CD8-positive, alpha-beta memory T cell (primary cell): ENCODE data around the gene RALB. TPM values are rescaled to one million over a fixed set of nuclear protein-coding genes. Genes with fewer than 3 reads are reported as not detected.

Experiments used
- CTCF ChIA-PET: fragments of 350-600 bp; sonication (Branson Sonifier 250); formaldehyde crosslinking; loops from one replicate; lab custom pipeline; 2021; ENCODE audit warnings: antibody characterized with exemption; lab: Charles Lee
- POLR2A ChIA-PET: fragments of 350-600 bp; sonication (Branson Sonifier 250); formaldehyde crosslinking; loops from one replicate; lab custom pipeline; 2021; ENCODE audit warnings: antibody characterized with exemption; lab: Charles Lee
- DNase-seq, 5 donors: peaks; one replicate each; pipeline versions ENCODE4 v3.0.0 to v3.0.0-alpha.2; 2020 to 2022; ENCODE audit warnings: mixed read lengths in 1 of 5
- H3K27ac ChIP-seq: one replicate; pipeline ENCODE4 v1.7.0; 2013; ENCODE audit warnings: low read depth, mild to moderate bottlenecking, low read length, moderate library complexity
- H3K27me3 ChIP-seq: 2 replicates; pipeline ENCODE4 v1.7.0; 2013; ENCODE audit warnings: low read length, mild to moderate bottlenecking; ENCODE audit not compliant: insufficient read depth, poor library complexity, severe bottlenecking
- H3K36me3 ChIP-seq: 2 replicates; pipeline ENCODE4 v1.7.0; 2013; ENCODE audit warnings: mild to moderate bottlenecking, low read length, moderate library complexity; ENCODE audit not compliant: insufficient read depth
- H3K4me1 ChIP-seq: 2 replicates; pipeline ENCODE4 v1.7.0; 2013; ENCODE audit warnings: mild to moderate bottlenecking, low read length, moderate library complexity; ENCODE audit not compliant: insufficient read depth
- H3K4me3 ChIP-seq: 2 replicates; pipeline ENCODE4 v1.7.0; 2013; ENCODE audit warnings: mild to moderate bottlenecking, low read length
- H3K9me3 ChIP-seq: 2 replicates; pipeline ENCODE4 v1.7.0; 2013; ENCODE audit warnings: mild to moderate bottlenecking, low read length
- H3K27ac Mint-ChIP-seq, 8 donors: one replicate each; pipeline ENCODE4 v1.8.0; 2020 to 2021; ENCODE audit warnings: mixed read lengths in 8 of 8, mild to moderate bottlenecking in 6 of 8, inconsistent platforms in 3 of 8, moderate library complexity in 3 of 8
- H3K27me3 Mint-ChIP-seq, 2 donors: one replicate each; pipeline ENCODE4 v1.8.0; 2020 to 2021; ENCODE audit warnings: mixed read lengths in 2 of 2, mild to moderate bottlenecking in 1 of 2, moderate library complexity in 1 of 2
- H3K36me3 Mint-ChIP-seq, 3 donors: one replicate each; pipeline ENCODE4 v1.8.0; 2020 to 2021; ENCODE audit warnings: mixed read lengths in 3 of 3, inconsistent platforms in 1 of 3, mild to moderate bottlenecking in 1 of 3
- H3K4me1 Mint-ChIP-seq, 3 donors: one replicate each; pipeline ENCODE4 v1.8.0; 2020 to 2021; ENCODE audit warnings: mixed read lengths in 3 of 3, inconsistent platforms in 1 of 3, mild to moderate bottlenecking in 1 of 3
- H3K4me3 Mint-ChIP-seq, 7 donors: one replicate each; pipeline ENCODE4 v1.8.0; 2020 to 2021; ENCODE audit warnings: mixed read lengths in 7 of 7, mild to moderate bottlenecking in 6 of 7, moderate library complexity in 4 of 7, inconsistent platforms in 2 of 7
- H3K9me3 Mint-ChIP-seq, 5 donors: one replicate each; pipeline ENCODE4 v1.8.0; 2020 to 2022; ENCODE audit warnings: mixed read lengths in 5 of 5, mild to moderate bottlenecking in 3 of 5, moderate library complexity in 2 of 5, inconsistent platforms in 1 of 5
- polyA plus RNA-seq: library from polyadenylated mRNA; unstranded; fragments of 300-500 nt; fragmentation: Illumina TruSeq; gene quantifications from one replicate; pipeline ENCODE4 v1.2.3, GENCODE V29; 2021
- total RNA-seq, 2 experiments: library from RNA; stranded (reverse); gene quantifications; one replicate each; pipeline ENCODE4 v1.2.3, GENCODE V29; 2021

RALB gene
- total and polyA plus RNA-seq, 3 experiments from 2014 or later: 32.5 to 39.6 (median 37.3) TPM

GRCh38 chr2:120294008-120294340 is 41.3 kb downstream of the RALB start:
- H3K4me1 ChIP-seq: peaks cover 4% of the 10 kb centered on the region
- H3K27me3 ChIP-seq: no peaks in the 10 kb centered on the region
- H3K27ac Mint-ChIP-seq: peak overlapping the region in 1 of 8 donors; percentile 17
- no peak overlapping the region for H3K4me3 Mint-ChIP-seq
- peaks cover 18 to 76% (median 45%) of the 10 kb centered on the region in 3 donors for H3K36me3 Mint-ChIP-seq
- no peaks in the 10 kb centered on the region for H3K27me3 Mint-ChIP-seq
- H3K27ac ChIP-seq: no peak overlapping the region
- H3K9me3 ChIP-seq: no peaks in the 10 kb centered on the region
- peaks cover 0 to 6% (median 0%) of the 10 kb centered on the region in 3 donors for H3K4me1 Mint-ChIP-seq
- no peak for DNase-seq
- POLR2A ChIA-PET: no interaction called here
- no peaks in the 10 kb centered on the region for H3K9me3 Mint-ChIP-seq
- no peak overlapping the region for H3K4me3 ChIP-seq
- peaks cover 5% of the 10 kb centered on the region for H3K36me3 ChIP-seq
- CTCF ChIA-PET: no interaction called here

GRCh38 chr2:120298173-120298835 is 45.7 kb downstream of the RALB start:
- no peaks in the 10 kb centered on the region for H3K27me3 Mint-ChIP-seq
- Histone ChIP-seq H3K36me3 (peaks cover under 1% of the 10 kb centered on the region), H3K4me3 (no peak overlapping the region), H3K27ac (no peak overlapping the region), H3K9me3 (no peaks in the 10 kb centered on the region), H3K4me1 (no peaks in the 10 kb centered on the region), H3K27me3 (no peaks in the 10 kb centered on the region)
- no peak overlapping the region for H3K4me3 Mint-ChIP-seq
- POLR2A ChIA-PET: interaction anchor here (0.7 kb wide), 1 partner anchor 14 kb away, joined by 3 read pairs; no protein-coding TSS in a partner anchor
- H3K36me3 Mint-ChIP-seq: peaks cover 13 to 58% (median 21%) of the 10 kb centered on the region in 3 donors
- peaks cover 3 to 8% (median 6%) of the 10 kb centered on the region in 3 donors for H3K4me1 Mint-ChIP-seq
- no peak overlapping the region for H3K27ac Mint-ChIP-seq
- no peaks in the 10 kb centered on the region for H3K9me3 Mint-ChIP-seq
- DNase-seq: no peak
- CTCF ChIA-PET: interaction anchor here (2.0 kb wide), 1 partner anchor 15 kb away, joined by 10 read pairs; no protein-coding TSS in a partner anchor

GRCh38 chr2:120299004-120299403 is 46.4 kb downstream of the RALB start:
- Histone ChIP-seq H3K27me3 (no peaks in the 10 kb centered on the region), H3K9me3 (no peaks in the 10 kb centered on the region), H3K36me3 (no peaks in the 10 kb centered on the region), H3K4me1 (no peaks in the 10 kb centered on the region), H3K27ac (no peak overlapping the region), H3K4me3 (no peak overlapping the region)
- Mint-ChIP-seq H3K36me3 (peaks cover 7 to 55% (median 15%) of the 10 kb centered on the region in 3 donors), H3K4me1 (peaks cover 3 to 8% (median 6%) of the 10 kb centered on the region in 3 donors), H3K27me3 (no peaks in the 10 kb centered on the region), H3K4me3 (no peak overlapping the region), H3K9me3 (no peaks in the 10 kb centered on the region), H3K27ac (no peak overlapping the region)
- ChIA-PET CTCF (no interaction called here), POLR2A (no interaction called here)
- no peak for DNase-seq

- Mint-ChIP-seq H3K4me3 (no peak overlapping the region), H3K27ac (no peak overlapping the region), H3K4me1 (peaks cover 3 to 8% (median 6%) of the 10 kb centered on the region in 3 donors), H3K27me3 (no peaks in the 10 kb centered on the region), H3K9me3 (no peaks in the 10 kb centered on the region), H3K36me3 (peaks cover 4 to 50% (median 11%) of the 10 kb centered on the region in 3 donors)
- Histone ChIP-seq H3K36me3 (no peaks in the 10 kb centered on the region), H3K9me3 (no peaks in the 10 kb centered on the region), H3K27ac (no peak overlapping the region), H3K27me3 (no peaks in the 10 kb centered on the region), H3K4me3 (no peak overlapping the region), H3K4me1 (no peaks in the 10 kb centered on the region)
- POLR2A ChIA-PET: no interaction called here
- CTCF ChIA-PET: no interaction called here
- DNase-seq: no peak
Measured at GRCh38 chr2:120299561-120299960, 46.9 kb downstream of the RALB start.

GRCh38 chr2:120300385-120300784 is 47.7 kb downstream of the RALB start:
- no peaks in the 10 kb centered on the region for H3K27me3 Mint-ChIP-seq
- Histone ChIP-seq H3K27ac (no peak overlapping the region), H3K4me1 (no peaks in the 10 kb centered on the region), H3K9me3 (no peaks in the 10 kb centered on the region), H3K4me3 (no peak overlapping the region), H3K27me3 (no peaks in the 10 kb centered on the region), H3K36me3 (no peaks in the 10 kb centered on the region)
- H3K4me1 Mint-ChIP-seq: peaks cover 3 to 8% (median 6%) of the 10 kb centered on the region in 3 donors
- CTCF ChIA-PET: interaction anchor here (1.3 kb wide), 1 partner anchor 13 kb away, joined by 7 read pairs; no protein-coding TSS in a partner anchor
- no peak overlapping the region for H3K4me3 Mint-ChIP-seq
- peaks cover 4 to 46% (median 11%) of the 10 kb centered on the region in 3 donors for H3K36me3 Mint-ChIP-seq
- H3K27ac Mint-ChIP-seq: no peak overlapping the region
- no peak for DNase-seq
- no peaks in the 10 kb centered on the region for H3K9me3 Mint-ChIP-seq
- POLR2A ChIA-PET: no interaction called here

- Mint-ChIP-seq H3K4me1 (peaks cover 3 to 8% (median 6%) of the 10 kb centered on the region in 3 donors), H3K27ac (no peak overlapping the region), H3K9me3 (no peaks in the 10 kb centered on the region), H3K36me3 (peaks cover 4 to 41% (median 10%) of the 10 kb centered on the region in 3 donors), H3K4me3 (no peak overlapping the region), H3K27me3 (no peaks in the 10 kb centered on the region)
- no peak overlapping the region for H3K27ac ChIP-seq
- POLR2A ChIA-PET: no interaction called here
- DNase-seq: no peak
- CTCF ChIA-PET: interaction anchor here (1.1 to 1.3 kb wide), 2 partner anchors 12 to 99 kb away, joined by 3 to 7 read pairs; no protein-coding TSS in a partner anchor
- H3K4me3 ChIP-seq: no peak overlapping the region
- no peaks in the 10 kb centered on the region for H3K9me3 ChIP-seq
- H3K4me1 ChIP-seq: no peaks in the 10 kb centered on the region
- H3K36me3 ChIP-seq: no peaks in the 10 kb centered on the region
- no peaks in the 10 kb centered on the region for H3K27me3 ChIP-seq
Measured at GRCh38 chr2:120301284-120301683, 48.6 kb downstream of the RALB start.

- ChIA-PET CTCF (interaction anchor here (1.1 to 1.7 kb wide), 3 partner anchors 10 to 100 kb away, joined by 3 to 4 read pairs (median 3); no protein-coding TSS in a partner anchor), POLR2A (no interaction called here)
- H3K4me1 Mint-ChIP-seq: peaks cover 3 to 8% (median 6%) of the 10 kb centered on the region in 3 donors
- H3K27ac ChIP-seq: no peak overlapping the region
- no peak overlapping the region for H3K27ac Mint-ChIP-seq
- no peaks in the 10 kb centered on the region for H3K36me3 ChIP-seq
- no peaks in the 10 kb centered on the region for H3K4me1 ChIP-seq
- no peak overlapping the region for H3K4me3 ChIP-seq
- H3K9me3 Mint-ChIP-seq: no peaks in the 10 kb centered on the region
- no peaks in the 10 kb centered on the region for H3K9me3 ChIP-seq
- DNase-seq: no peak
- no peaks in the 10 kb centered on the region for H3K27me3 Mint-ChIP-seq
- no peaks in the 10 kb centered on the region for H3K27me3 ChIP-seq
- H3K36me3 Mint-ChIP-seq: peaks cover 4 to 37% (median 9%) of the 10 kb centered on the region in 3 donors
- no peak overlapping the region for H3K4me3 Mint-ChIP-seq
Measured at GRCh38 chr2:120302301-120302700, 49.6 kb downstream of the RALB start.

- Histone ChIP-seq H3K27me3 (no peaks in the 10 kb centered on the region), H3K4me1 (no peaks in the 10 kb centered on the region), H3K9me3 (no peaks in the 10 kb centered on the region), H3K4me3 (no peak overlapping the region), H3K27ac (no peak overlapping the region), H3K36me3 (no peaks in the 10 kb centered on the region)
- H3K9me3 Mint-ChIP-seq: no peaks in the 10 kb centered on the region
- no peak for DNase-seq
- ChIA-PET CTCF (interaction anchor here (1.7 kb wide), 1 partner anchor 10 kb away, joined by 4 read pairs; no protein-coding TSS in a partner anchor), POLR2A (no interaction called here)
- no peak overlapping the region for H3K4me3 Mint-ChIP-seq
- peak overlapping the region in 2 of 8 donors; percentile 15 to 88 for H3K27ac Mint-ChIP-seq
- peaks cover 3 to 8% (median 6%) of the 10 kb centered on the region in 3 donors for H3K4me1 Mint-ChIP-seq
- H3K36me3 Mint-ChIP-seq: peaks cover 4 to 29% (median 6%) of the 10 kb centered on the region in 3 donors
- H3K27me3 Mint-ChIP-seq: no peaks in the 10 kb centered on the region
Measured at GRCh38 chr2:120303177-120303576, 50.5 kb downstream of the RALB start.
